GM21528 (cell line): ENCODE measurements around the gene SMYD5.

Source experiments
- ATAC-seq: cut with Tn5 transposase; IDR thresholded peaks from one replicate; pipeline ENCODE4 v1.9.1; 2021; ENCODE audit warnings: mild to moderate bottlenecking, moderate library complexity; ENCODE audit not compliant: unreplicated experiment, low FRiP score

Gene SMYD5

DNA sequence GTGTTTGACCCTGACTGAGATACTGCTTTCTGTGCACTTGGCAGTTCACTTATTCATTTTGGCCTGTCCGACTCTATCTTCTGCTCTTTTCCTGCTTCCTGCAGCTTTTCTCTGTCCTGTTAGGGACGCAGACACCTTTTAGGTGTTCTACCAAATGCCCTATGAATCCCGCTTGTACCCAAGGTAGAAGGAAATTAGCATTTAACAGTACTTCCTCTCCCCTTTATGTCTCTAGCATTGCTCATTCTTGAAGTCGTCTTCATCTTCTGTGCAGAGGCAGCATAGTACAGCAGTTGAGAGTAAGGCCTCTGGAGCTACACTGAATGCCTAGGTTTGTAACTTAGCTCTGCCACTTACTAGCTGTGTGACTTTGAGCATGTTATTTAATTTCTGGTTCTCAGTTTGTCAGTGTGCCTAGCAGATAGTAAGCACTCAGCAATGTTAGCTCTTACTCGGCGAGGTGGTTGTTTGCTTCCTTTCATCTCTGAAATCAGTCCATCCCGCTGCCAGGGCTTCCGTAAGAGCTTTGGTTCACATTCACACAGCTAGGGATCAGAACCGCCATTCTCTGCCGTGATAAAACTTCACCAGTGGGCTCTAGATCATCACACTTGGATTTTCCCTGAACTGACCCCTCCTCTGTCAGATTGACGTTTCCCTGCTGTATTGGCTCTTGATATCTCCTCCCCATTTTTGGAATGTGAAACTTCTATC, 21.4 kb downstream of the SMYD5 start:
- no peak for ATAC-seq

DNA sequence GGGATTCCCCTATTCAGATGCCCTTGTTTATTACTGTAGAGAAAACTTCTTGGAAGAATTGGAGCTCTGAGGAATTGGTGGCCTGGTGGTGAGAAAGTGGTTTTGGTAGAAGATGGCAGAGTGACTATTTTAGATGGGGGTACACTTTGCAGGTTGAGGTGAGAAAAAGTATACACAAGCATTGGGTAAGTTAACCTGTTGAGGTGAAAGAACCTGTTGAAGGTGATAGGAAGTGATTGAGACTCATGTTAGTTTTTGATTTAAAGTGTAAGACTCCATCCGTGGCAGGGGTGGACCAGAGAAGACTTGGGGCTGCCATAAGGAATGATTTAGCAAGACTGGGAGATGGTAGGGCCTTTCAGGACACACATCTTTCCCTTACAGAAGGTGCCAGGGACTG, 23.1 kb downstream of the SMYD5 start:
- ATAC-seq: no peak

DNA sequence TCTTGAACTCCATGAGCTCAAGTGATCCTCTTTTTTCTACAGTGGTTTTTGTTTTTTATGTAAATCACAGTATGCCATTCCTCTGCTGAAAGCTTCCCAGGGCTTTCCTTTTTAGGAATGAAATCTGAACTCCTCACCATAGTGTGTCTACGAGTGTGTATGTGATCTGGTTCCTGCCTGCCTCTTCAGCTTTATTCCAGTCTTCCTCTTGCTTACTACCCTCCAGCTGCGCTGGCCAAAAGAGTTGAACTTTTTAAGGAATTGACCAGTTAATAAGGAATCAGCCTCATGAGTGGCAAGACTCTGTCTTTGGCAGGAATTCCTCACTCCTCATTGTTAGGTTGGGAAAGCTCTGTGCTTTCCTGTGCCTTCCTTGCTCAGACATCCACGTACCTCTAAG, 24.1 kb downstream of the SMYD5 start:
- ATAC-seq: no peak

DNA sequence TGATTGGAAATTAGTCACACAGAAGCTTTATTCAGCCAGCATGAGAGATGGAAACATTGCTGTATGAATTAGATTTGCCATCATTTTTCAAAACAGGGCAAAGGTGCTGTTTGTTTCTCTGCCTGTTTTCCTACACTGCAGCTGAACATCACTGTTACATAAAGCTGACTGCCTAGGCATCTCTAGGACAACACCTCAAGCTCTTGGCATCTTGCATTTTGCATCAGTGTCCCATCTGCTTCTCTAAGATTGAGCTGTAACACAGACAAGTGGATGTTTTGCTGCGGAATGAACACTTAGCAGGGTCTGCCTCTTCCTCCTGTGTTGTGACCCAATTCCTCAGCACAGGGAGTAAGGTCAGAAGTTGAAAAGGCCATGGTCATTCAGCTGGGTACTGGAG, 24.9 kb downstream of the SMYD5 start:
- no peak for ATAC-seq

DNA sequence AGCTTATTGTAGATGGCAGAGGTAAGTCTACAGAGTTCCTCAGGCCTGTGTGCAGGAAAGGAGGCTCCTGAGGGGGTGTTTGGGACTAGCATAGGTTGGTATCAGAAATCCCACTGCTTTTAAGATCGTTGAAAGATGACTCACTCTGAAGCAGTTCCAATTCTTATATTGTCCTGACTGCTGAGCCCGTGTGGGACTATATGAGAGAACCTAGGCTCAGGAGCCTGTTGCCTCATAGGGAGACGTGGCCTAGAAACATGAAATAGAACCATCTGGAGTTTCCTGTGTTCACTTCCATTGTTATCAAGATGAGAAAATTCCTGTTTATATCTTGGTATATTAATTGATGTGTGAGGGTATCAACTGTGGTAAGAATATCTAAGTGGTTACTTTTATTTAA, 25.7 kb downstream of the SMYD5 start:
- no peak for ATAC-seq

DNA sequence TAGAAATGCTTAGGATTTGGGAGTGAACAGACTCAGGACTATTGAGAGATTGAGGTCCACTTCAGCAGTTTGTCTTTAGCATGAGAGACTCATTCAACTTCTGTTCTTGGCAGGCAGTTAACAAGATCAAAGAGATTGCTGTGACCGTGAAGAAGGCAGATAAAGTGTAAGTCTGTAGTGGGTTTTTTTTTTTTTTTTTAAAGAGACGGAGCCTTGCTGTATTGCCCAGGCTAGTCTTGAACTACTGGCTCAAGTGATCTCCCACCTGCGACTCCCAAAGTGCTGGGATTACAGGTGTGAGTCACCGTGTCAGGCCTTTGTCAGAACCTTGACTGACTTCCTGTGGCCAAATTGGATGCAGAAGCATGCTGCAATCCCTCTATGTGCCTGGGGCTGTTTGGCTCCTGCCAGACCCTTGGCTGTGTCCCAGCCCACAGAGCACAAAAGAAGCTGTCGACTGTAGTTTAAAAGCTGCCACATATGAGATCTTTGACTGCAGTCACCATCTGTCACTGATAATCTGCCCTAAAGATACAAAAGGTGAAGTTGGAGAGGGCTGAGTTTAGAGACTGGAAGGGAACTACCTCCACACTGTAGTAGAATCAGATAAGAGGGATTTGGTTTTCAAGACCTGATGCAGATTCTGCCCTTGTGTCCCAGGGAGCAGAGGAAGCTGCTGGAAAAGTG, 30.0 kb downstream of the SMYD5 start:
- no peak for ATAC-seq

DNA sequence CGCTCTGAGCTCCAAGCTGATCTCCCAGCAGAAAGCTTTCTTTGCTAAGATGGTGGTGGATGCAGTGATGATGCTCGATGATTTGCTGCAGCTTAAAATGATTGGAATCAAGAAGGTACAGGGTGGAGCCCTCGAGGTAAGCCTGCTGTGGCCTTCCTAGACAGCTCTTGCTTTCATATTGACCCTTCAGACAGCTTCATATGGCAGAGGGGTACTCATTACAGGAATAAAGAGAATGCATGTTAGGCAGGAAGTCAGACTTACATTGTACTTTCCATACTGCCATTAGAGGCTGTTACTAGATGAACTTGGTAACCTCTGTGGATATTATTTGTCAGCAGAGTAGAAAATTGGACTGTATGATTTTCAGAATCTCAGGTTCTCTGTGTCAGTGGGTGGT, 30.5 kb downstream of the SMYD5 start:
- ATAC-seq: no peak

DNA sequence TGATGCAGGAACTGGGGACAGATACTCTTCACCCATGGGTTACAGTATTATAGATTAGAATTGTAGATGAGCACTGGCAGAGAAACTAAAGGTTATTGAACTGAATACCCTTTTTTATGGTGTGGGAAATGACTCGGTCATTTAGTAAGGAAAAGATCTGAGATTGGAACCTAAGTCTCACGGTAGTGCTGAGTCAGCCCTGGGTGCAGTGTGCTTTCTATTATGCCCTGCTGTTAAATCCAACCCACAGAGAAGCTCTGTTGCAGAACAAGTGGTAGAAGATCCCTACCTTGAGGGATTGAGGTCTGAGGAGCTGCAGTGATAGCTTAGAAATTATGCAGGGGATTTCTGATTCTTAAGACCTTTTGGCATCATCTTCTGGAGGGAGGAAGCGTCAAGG, 32.8 kb downstream of the SMYD5 start:
- no peak for ATAC-seq

DNA sequence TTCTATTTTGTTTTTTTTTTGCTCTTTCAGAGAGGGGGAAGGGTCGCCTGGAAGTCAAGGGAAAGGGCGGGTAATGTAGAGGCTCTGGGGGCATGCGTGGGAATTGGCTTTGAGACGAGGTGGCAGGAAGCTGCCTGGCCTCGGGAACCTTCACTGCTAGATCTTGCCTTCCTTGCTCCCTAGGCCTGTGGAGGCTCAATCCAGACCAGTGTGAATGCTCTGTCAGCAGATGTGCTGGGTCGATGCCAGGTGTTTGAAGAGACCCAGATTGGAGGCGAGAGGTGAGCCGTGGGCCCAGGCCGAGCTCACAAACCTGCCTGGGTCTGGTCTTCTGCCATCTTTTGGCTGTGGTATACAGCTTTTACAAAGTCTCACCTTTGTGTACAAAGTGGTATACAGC, 35.6 kb downstream of the SMYD5 start:
- ATAC-seq: no peak

DNA sequence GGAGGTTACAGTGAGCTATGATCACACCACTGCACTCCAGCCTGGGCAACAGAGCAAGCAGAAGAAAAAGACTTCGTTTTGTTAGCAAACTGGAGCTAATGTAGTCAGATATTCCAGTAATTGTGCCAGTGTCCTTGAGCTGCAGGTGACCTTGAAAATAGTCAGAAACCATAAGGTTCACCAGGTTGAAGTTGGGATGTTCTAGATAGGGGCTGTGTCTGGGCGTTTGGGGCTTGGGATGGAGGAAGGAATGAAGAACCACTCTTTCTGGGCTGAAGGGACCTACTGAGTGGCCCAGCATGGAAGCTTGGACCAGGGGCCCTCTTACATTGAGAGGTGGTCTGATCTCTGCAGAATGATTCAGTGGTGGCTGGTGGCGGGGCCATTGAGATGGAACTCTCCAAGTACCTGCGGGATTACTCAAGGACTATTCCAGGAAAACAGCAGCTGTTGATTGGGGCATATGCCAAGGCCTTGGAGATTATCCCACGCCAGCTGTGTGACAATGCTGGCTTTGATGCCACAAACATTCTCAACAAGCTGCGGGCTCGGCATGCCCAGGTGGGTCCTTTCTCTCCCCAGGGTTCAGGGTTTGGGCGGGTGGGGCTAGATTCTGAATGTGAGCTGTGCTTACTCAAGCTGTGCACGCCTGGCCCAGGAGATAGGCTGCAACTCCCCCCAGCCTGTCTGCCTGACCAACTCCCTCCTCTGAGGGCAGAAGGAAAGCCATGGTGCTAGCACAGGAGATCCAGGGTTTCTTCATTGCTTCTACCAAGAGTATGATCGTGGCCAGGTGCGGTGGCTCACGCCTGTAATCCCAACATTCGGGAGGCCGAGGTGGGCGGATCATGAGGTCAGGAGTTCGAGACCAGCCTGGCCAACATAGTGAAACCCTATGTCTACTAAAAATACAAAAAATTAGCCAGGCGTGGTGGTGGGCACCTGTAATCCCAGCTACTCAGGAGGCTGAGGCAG, 37.1 kb downstream of the SMYD5 start:
- ATAC-seq: no peak

DNA sequence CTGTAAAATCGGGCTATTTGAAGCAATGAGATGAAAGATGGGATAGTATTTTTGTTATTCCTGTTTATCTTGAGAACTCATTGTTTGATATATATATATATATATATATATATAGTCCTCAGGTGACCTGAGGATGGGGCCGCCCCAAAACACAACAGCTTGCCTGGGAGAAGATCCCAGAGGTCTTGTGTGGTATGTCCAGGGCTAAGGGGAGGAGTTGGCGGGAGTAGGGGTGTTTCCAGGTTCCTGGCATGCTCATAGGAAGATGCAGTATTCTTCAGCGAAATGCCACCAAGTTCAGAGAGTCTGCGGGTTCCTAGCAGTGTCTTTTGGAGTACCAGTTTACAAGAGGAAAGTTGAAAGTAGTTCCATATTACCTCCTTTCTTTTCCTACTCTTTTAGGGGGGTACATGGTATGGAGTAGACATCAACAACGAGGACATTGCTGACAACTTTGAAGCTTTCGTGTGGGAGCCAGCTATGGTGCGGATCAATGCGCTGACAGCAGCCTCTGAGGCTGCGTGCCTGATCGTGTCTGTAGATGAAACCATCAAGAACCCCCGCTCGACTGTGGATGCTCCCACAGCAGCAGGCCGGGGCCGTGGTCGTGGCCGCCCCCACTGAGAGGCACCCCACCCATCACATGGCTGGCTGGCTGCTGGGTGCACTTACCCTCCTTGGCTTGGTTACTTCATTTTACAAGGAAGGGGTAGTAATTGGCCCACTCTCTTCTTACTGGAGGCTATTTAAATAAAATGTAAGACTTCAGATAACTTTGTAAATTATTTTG, 38.4 kb downstream of the SMYD5 start:
- ATAC-seq: no peak

DNA sequence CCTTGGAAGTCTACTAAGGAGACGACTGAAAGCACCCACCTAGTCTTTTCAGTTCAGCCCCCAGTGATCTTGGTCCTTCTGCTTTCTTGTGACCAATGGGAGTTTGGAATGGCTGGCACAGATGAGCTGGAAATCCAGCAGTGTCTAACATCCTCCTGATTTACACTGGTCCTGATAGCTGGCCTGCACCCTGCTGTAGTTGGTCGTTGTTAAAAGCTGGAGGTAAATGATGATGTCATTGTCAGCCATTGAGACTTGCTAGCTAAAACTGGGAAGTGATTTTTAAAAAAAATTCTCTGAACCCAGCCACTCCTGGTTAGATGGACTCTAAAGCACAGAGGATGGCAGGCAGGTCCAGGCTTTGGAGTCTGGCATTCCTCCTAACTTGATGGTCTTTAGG, 39.4 kb downstream of the SMYD5 start:
- no peak for ATAC-seq

DNA sequence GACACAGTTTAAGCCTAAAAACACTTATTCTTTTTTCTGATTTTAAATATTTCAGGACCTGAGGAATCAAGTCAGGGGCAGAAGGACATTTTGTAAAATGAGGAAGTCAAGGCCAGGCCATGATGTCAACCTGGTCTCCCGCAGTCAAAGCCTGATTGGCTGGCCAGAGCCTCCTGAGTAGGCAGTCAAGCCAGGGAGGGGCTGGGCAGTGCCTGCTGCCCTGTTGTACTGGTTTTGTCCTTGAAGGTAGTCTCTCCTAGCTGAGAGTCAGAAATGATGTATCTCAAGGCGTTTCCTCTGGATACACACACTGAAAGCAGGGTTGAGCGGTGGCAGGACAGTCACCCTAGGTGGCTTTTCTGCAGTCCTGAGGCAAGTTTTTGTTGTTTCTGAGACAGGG, 39.9 kb downstream of the SMYD5 start:
- no peak for ATAC-seq

DNA sequence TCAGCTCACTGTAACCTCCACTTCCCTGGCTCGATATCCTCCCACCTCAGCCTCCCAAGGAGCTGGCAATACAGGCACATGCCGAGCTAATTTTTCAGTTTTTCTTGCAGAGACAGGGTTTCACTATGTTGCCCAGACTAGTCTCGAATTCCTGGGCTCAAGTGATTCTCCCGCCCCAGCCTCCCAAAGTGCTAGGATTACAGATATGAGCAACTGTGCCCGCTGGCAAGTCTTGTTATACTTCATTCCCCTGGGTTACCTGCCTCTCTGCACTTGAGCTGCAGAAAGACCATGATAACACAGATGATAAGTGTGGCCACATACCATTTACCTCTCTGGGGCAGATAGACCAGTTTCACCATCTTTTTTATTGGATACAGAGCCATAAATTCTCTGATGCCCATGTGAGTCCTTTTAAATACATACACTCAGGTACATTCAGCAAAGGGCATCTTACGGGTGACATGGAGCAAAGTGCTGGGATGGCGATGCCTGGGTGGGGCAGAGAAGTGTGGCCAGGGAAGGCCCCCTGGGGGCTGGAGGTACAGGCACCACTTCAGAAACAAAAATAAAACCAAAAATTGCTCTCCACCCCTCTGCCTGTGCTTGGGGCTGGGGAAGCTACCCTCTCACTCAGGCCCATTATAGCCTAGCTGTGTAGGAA, 40.4 kb downstream of the SMYD5 start:
- no peak for ATAC-seq

DNA sequence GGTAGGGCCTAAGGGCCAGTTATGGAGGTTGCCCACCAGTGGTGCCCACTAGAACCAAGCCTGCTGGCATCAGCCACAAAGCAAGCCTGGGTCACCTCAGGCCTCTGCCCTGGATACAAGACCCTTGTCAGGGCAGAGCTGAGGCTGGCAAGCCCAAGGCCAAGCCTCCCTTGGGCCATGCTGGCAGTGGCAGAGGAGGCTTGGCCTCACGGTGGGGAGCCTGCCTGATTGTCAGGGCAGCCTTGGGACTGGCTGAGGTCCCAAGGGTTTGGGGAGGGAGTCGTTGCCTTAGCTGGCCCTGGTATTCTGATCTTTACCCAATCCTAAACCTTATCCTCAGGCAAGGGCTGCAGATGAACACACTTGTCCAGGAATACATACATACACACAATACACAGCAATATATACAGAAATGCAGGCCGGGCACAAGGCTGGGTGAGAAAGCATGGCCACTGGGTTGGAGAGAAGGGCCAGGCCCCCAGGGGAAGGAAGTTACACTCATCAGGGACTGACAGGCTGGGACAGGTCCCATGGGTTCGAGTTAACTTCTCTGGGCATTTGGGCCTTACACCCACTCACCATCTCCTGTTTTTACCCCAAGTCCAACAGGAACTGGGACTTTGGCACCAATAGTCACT, 41.1 kb downstream of the SMYD5 start:
- ATAC-seq: no peak

DNA sequence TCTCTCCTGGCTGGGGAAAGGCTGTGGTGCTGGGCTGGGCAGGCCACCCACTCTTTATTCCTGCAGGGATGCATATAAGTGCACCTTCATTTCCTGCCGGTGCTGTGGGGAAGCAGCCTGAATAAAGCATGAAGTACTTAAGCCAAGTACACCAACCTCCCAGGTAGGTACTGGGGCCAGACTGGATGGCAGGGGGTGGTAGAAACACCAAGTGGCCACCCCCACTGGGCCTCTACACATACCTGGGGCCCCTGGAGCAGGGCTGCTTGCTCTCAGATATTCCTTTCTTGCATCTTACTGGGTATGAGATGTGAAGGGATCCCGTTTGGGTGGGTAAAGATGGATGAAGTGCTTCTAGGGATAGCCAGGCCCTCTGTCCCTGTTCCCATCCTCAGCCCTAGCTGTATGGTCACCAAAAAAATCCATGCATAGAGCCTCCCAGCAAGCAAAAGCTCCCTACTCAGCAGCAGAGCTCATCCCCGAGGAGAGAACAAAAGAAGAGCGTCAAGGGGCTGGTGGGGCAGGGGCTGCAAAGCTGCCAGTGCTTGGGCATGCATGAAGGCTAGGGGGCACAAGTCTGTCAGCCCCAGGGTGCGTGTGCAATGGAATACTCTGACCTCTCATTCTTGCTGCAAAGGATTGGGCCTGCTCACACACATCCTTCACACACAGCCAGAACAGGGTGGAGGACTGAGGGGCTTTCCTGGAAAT, 42.0 kb downstream of the SMYD5 start:
- no peak for ATAC-seq

DNA sequence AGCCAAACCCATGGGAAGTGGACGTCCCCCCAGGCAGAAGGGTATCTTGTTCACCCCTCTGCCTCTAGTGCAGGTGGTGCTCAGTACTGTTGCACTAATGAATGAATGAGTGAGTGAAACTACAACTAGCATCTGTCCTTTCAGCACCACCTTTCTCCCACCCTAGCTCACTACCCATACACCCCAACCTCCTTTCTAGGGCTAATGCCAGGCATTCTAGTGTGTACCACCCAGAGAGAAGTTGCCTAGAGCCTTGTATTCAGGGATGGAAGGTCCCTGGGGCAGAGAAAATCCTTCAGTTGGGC, 42.5 kb downstream of the SMYD5 start:
- no peak for ATAC-seq

DNA sequence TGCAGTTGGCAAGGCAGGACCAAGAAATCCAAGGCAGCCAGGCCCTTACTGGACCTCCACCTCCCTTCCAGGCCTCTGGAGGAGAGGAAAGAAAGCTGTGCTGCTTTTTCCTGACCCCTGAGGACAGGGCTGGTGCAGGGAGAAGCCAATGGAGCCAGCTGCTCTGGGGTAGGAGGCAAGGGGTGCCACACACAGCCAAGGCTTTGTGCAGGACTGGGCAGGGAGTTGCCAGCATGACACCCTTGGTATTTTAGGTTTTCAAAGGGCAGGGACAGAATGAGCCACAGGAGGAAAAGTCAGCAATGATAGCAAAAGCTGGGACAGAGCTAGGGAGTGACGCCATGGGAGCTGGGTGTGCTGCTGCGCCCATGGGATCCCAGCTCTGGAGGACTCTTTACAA, 43.0 kb downstream of the SMYD5 start:
- no peak for ATAC-seq
